CD8-positive, alpha-beta memory T cell (primary cell): ENCODE measurements around the gene UNC5B. TPM values are rescaled to one million over a fixed set of nuclear protein-coding genes. Genes with fewer than 3 reads are reported as not detected.

ENCODE experiments used
- CTCF ChIA-PET: fragments of 350-600 bp; sonication (Branson Sonifier 250); formaldehyde crosslinking; loops from one replicate; lab custom pipeline; 2021; ENCODE audit warnings: antibody characterized with exemption; lab: Charles Lee
- POLR2A ChIA-PET: fragments of 350-600 bp; sonication (Branson Sonifier 250); formaldehyde crosslinking; loops from one replicate; lab custom pipeline; 2021; ENCODE audit warnings: antibody characterized with exemption; lab: Charles Lee
- DNase-seq, 5 donors: peaks; one replicate each; pipeline versions ENCODE4 v3.0.0 to v3.0.0-alpha.2; 2020 to 2022; ENCODE audit warnings: mixed read lengths in 1 of 5
- H3K27ac ChIP-seq: one replicate; pipeline ENCODE4 v1.7.0; 2013; ENCODE audit warnings: low read depth, mild to moderate bottlenecking, low read length, moderate library complexity
- H3K27me3 ChIP-seq: 2 replicates; pipeline ENCODE4 v1.7.0; 2013; ENCODE audit warnings: low read length, mild to moderate bottlenecking; ENCODE audit not compliant: insufficient read depth, poor library complexity, severe bottlenecking
- H3K36me3 ChIP-seq: 2 replicates; pipeline ENCODE4 v1.7.0; 2013; ENCODE audit warnings: mild to moderate bottlenecking, low read length, moderate library complexity; ENCODE audit not compliant: insufficient read depth
- H3K4me1 ChIP-seq: 2 replicates; pipeline ENCODE4 v1.7.0; 2013; ENCODE audit warnings: mild to moderate bottlenecking, low read length, moderate library complexity; ENCODE audit not compliant: insufficient read depth
- H3K4me3 ChIP-seq: 2 replicates; pipeline ENCODE4 v1.7.0; 2013; ENCODE audit warnings: mild to moderate bottlenecking, low read length
- H3K9me3 ChIP-seq: 2 replicates; pipeline ENCODE4 v1.7.0; 2013; ENCODE audit warnings: mild to moderate bottlenecking, low read length
- H3K27ac Mint-ChIP-seq, 8 donors: one replicate each; pipeline ENCODE4 v1.8.0; 2020 to 2021; ENCODE audit warnings: mixed read lengths in 8 of 8, mild to moderate bottlenecking in 6 of 8, inconsistent platforms in 3 of 8, moderate library complexity in 3 of 8
- H3K27me3 Mint-ChIP-seq, 2 donors: one replicate each; pipeline ENCODE4 v1.8.0; 2020 to 2021; ENCODE audit warnings: mixed read lengths in 2 of 2, mild to moderate bottlenecking in 1 of 2, moderate library complexity in 1 of 2
- H3K36me3 Mint-ChIP-seq, 3 donors: one replicate each; pipeline ENCODE4 v1.8.0; 2020 to 2021; ENCODE audit warnings: mixed read lengths in 3 of 3, inconsistent platforms in 1 of 3, mild to moderate bottlenecking in 1 of 3
- H3K4me1 Mint-ChIP-seq, 3 donors: one replicate each; pipeline ENCODE4 v1.8.0; 2020 to 2021; ENCODE audit warnings: mixed read lengths in 3 of 3, inconsistent platforms in 1 of 3, mild to moderate bottlenecking in 1 of 3
- H3K4me3 Mint-ChIP-seq, 7 donors: one replicate each; pipeline ENCODE4 v1.8.0; 2020 to 2021; ENCODE audit warnings: mixed read lengths in 7 of 7, mild to moderate bottlenecking in 6 of 7, moderate library complexity in 4 of 7, inconsistent platforms in 2 of 7
- H3K9me3 Mint-ChIP-seq, 5 donors: one replicate each; pipeline ENCODE4 v1.8.0; 2020 to 2022; ENCODE audit warnings: mixed read lengths in 5 of 5, mild to moderate bottlenecking in 3 of 5, moderate library complexity in 2 of 5, inconsistent platforms in 1 of 5
- polyA plus RNA-seq: library from polyadenylated mRNA; unstranded; fragments of 300-500 nt; fragmentation: Illumina TruSeq; gene quantifications from one replicate; pipeline ENCODE4 v1.2.3, GENCODE V29; 2021
- total RNA-seq, 2 experiments: library from RNA; stranded (reverse); gene quantifications; one replicate each; pipeline ENCODE4 v1.2.3, GENCODE V29; 2021

Gene UNC5B
- total and polyA plus RNA-seq, 3 experiments from 2014 or later = 0.06 to 0.13 (median 0.11) TPM

DNA sequence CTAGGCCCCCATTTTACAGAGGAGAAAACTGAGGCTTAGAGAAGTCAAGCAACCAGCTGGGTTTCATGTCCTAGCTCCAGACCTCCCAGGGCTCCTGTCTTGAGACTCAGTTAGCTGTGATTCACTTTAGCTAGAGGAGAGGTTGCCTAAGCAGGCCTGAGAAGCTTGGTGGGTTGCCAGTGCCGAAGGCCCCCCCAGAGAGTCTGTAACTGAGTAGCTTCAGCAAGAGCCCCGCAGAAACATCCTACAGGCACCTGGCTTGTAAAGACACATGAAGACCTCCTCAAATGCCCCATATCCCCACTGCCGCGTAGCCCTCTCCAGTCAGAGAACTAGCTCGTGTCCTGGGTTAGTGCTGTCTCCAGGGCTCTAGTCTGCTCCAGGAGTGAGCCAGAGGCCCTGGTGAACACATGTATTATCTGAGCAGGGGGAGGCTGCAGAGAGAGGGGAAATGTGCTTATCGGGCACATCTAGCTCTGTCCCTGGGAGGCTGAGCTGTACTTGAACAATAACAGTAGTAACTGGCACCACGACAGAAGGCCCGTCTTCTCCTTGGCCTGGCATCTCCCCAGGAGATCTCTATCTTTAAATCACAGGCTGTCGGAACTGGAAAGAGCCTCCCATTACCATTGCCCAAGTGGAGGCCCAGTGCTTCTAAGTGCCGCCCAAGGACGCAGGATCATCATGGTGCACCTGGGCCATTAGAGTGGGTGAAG is 28.9 kb downstream of the UNC5B start:
- H3K9me3 Mint-ChIP-seq = no peaks in the 10 kb centered on the region
- Histone ChIP-seq H3K27ac (no peak overlapping the region), H3K27me3 (no peaks in the 10 kb centered on the region), H3K9me3 (no peaks in the 10 kb centered on the region), H3K4me3 (no peak overlapping the region), H3K36me3 (no peaks in the 10 kb centered on the region), H3K4me1 (no peaks in the 10 kb centered on the region)
- H3K4me1 Mint-ChIP-seq = no peaks in the 10 kb centered on the region
- H3K4me3 Mint-ChIP-seq = no peak overlapping the region
- DNase-seq = no peak
- peaks cover 6% of the 10 kb centered on the region in 2 donors for H3K27me3 Mint-ChIP-seq
- no peaks in the 10 kb centered on the region for H3K36me3 Mint-ChIP-seq
- no peak overlapping the region for H3K27ac Mint-ChIP-seq
- ChIA-PET POLR2A (no interaction called here), CTCF (no interaction called here)

DNA sequence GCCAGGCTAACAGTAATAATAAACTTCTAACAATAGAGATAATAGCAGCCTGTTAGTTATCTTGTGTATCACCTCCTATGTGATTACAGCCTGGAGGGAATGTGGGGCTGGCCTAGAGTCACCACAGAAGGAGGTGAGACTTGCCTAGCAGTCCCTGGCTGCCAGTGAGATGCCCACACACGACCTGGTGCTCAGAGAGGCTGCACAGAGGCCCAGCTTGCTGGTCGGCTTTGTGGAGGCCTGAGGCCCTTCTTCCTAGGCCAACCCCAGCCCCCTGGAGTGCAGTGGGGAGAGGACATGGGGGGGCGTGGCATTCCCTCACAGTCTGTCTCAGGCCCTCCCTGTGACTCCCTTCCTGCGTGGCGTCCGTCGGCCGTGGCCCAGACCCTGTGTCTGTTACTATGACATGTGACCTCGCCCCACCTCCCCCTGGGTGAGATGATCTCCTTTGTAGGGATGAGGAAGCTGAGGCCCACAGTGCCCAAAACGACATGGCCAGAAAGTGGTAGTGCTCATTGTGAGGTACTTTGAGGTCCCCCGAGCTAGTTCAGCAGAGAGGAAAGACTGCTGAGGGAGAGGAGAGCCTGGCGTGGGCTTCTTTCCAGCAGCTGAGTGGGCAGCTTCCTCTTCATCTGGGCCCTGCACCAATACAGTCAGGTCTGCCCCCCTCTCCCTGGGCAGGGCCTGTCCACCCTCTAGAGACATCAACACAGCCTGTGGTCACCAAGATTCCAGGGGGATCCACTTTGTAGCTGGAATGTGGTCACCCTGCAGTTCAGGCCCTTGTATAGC is 29.7 kb downstream of the UNC5B start:
- no peaks in the 10 kb centered on the region for H3K36me3 Mint-ChIP-seq

GRCh38 chr10:71242622-71243009 is 30.2 kb downstream of the UNC5B start:
- Histone ChIP-seq H3K9me3 (no peaks in the 10 kb centered on the region), H3K27ac (no peak overlapping the region), H3K4me1 (no peaks in the 10 kb centered on the region), H3K36me3 (no peaks in the 10 kb centered on the region), H3K4me3 (no peak overlapping the region), H3K27me3 (no peaks in the 10 kb centered on the region)
- H3K4me1 Mint-ChIP-seq = no peaks in the 10 kb centered on the region
- no peaks in the 10 kb centered on the region for H3K36me3 Mint-ChIP-seq
- no peaks in the 10 kb centered on the region for H3K9me3 Mint-ChIP-seq
- peaks cover 3 to 5% of the 10 kb centered on the region in 2 donors for H3K27me3 Mint-ChIP-seq
- H3K27ac Mint-ChIP-seq = no peak overlapping the region
- DNase-seq = no peak
- no peak overlapping the region for H3K4me3 Mint-ChIP-seq
- ChIA-PET CTCF (no interaction called here), POLR2A (no interaction called here)

More for the DNA sequence above, 29.7 kb downstream of the UNC5B start:
- H3K4me3 ChIP-seq = no peak overlapping the region
- H3K4me1 Mint-ChIP-seq = no peaks in the 10 kb centered on the region
- no peaks in the 10 kb centered on the region for H3K27me3 ChIP-seq
- no peaks in the 10 kb centered on the region for H3K36me3 ChIP-seq
- ChIA-PET CTCF (no interaction called here), POLR2A (no interaction called here)
- peaks cover 5 to 6% of the 10 kb centered on the region in 2 donors for H3K27me3 Mint-ChIP-seq
- no peak overlapping the region for H3K27ac Mint-ChIP-seq
- H3K9me3 ChIP-seq = no peaks in the 10 kb centered on the region
- DNase-seq = no peak
- H3K4me3 Mint-ChIP-seq = no peak overlapping the region
- H3K9me3 Mint-ChIP-seq = no peaks in the 10 kb centered on the region
- no peak overlapping the region for H3K27ac ChIP-seq
- H3K4me1 ChIP-seq = no peaks in the 10 kb centered on the region

DNA sequence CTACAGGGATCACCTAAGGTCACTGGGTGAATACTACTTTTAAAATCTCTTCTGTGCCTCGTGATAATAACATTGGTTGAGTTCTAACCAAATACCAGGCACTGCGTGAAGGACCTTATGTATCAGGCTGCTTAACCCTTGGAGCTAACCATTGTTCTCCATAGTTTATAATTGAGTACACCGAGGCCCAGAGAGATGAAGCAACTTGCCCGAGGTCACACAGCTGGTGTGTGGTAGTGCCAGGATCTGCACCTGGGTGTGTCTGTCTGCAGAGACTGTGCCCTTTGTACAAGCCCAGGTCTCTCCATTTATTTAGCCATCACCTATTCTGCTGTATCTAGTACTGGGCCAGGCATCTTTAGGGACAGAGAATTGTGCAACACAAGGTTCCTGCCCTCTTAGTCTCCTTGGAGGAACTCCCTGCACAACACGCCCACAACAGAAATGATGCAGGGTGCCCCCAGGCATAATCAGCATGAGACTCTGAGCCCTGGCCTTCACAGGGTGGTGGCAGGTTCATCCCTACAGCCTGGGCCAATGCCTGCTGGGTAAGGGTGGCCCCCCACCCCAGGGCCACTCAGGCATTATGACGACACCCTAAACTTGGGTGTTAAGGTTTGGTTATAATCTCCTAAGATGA is 31.5 kb downstream of the UNC5B start:
- POLR2A ChIA-PET = no interaction called here
- no peaks in the 10 kb centered on the region for H3K9me3 ChIP-seq
- no peak for DNase-seq
- H3K4me3 ChIP-seq = no peak overlapping the region
- Mint-ChIP-seq H3K4me1 (no peaks in the 10 kb centered on the region), H3K9me3 (no peaks in the 10 kb centered on the region), H3K36me3 (no peaks in the 10 kb centered on the region), H3K4me3 (no peak overlapping the region), H3K27me3 (peaks cover 3 to 5% of the 10 kb centered on the region in 2 donors), H3K27ac (no peak overlapping the region)
- no peaks in the 10 kb centered on the region for H3K36me3 ChIP-seq
- no peaks in the 10 kb centered on the region for H3K27me3 ChIP-seq
- H3K4me1 ChIP-seq = no peaks in the 10 kb centered on the region
- CTCF ChIA-PET = no interaction called here
- H3K27ac ChIP-seq = no peak overlapping the region

- H3K4me3 ChIP-seq = no peak overlapping the region
- no peak overlapping the region for H3K4me3 Mint-ChIP-seq
- ChIA-PET POLR2A (no interaction called here), CTCF (interaction anchor here (0.6 kb wide), 1 partner anchor 591 kb away, joined by 4 read pairs; no protein-coding TSS in a partner anchor)
- H3K36me3 ChIP-seq = no peaks in the 10 kb centered on the region
- no peaks in the 10 kb centered on the region for H3K9me3 Mint-ChIP-seq
- H3K36me3 Mint-ChIP-seq = no peaks in the 10 kb centered on the region
- no peaks in the 10 kb centered on the region for H3K9me3 ChIP-seq
- no peaks in the 10 kb centered on the region for H3K27me3 ChIP-seq
- H3K4me1 ChIP-seq = no peaks in the 10 kb centered on the region
- DNase-seq = no peak
- no peaks in the 10 kb centered on the region for H3K4me1 Mint-ChIP-seq
- peaks cover 3 to 5% of the 10 kb centered on the region in 2 donors for H3K27me3 Mint-ChIP-seq
- H3K27ac Mint-ChIP-seq = no peak overlapping the region
- H3K27ac ChIP-seq = no peak overlapping the region
These were observed 32.4 kb downstream of the UNC5B start for GRCh38 chr10:71244431-71245419.

GRCh38 chr10:71245420-71246325 is 33.3 kb downstream of the UNC5B start:
- Histone ChIP-seq H3K27ac (no peak overlapping the region), H3K36me3 (no peaks in the 10 kb centered on the region), H3K4me1 (no peaks in the 10 kb centered on the region), H3K9me3 (no peaks in the 10 kb centered on the region), H3K27me3 (no peaks in the 10 kb centered on the region), H3K4me3 (no peak overlapping the region)
- H3K27me3 Mint-ChIP-seq = peaks cover 3 to 5% of the 10 kb centered on the region in 2 donors
- ChIA-PET CTCF (interaction anchor here (0.6 kb wide), 1 partner anchor 590 kb away, joined by 4 read pairs; no protein-coding TSS in a partner anchor), POLR2A (no interaction called here)
- peak overlapping the region in 1 of 8 donors; percentile 43 for H3K27ac Mint-ChIP-seq
- no peak overlapping the region for H3K4me3 Mint-ChIP-seq
- no peaks in the 10 kb centered on the region for H3K36me3 Mint-ChIP-seq
- no peak for DNase-seq
- no peaks in the 10 kb centered on the region for H3K9me3 Mint-ChIP-seq
- no peaks in the 10 kb centered on the region for H3K4me1 Mint-ChIP-seq
